Fibroblast of upper back skin (primary cell): ENCODE measurements around the gene RBAK.
A peak's percentile ranks its signal among the peaks of the same experiment; 100 is the strongest.
"Not testable (repeated sequence)": the region's sequence is repeated elsewhere in the genome, so short reads cannot be mapped to it uniquely, and the experiment has no call there.

Experiments
- DNase-seq: peaks from one replicate; pipeline ENCODE4 v3.0.0-alpha.2; 2013

The RBAK gene

DNA sequence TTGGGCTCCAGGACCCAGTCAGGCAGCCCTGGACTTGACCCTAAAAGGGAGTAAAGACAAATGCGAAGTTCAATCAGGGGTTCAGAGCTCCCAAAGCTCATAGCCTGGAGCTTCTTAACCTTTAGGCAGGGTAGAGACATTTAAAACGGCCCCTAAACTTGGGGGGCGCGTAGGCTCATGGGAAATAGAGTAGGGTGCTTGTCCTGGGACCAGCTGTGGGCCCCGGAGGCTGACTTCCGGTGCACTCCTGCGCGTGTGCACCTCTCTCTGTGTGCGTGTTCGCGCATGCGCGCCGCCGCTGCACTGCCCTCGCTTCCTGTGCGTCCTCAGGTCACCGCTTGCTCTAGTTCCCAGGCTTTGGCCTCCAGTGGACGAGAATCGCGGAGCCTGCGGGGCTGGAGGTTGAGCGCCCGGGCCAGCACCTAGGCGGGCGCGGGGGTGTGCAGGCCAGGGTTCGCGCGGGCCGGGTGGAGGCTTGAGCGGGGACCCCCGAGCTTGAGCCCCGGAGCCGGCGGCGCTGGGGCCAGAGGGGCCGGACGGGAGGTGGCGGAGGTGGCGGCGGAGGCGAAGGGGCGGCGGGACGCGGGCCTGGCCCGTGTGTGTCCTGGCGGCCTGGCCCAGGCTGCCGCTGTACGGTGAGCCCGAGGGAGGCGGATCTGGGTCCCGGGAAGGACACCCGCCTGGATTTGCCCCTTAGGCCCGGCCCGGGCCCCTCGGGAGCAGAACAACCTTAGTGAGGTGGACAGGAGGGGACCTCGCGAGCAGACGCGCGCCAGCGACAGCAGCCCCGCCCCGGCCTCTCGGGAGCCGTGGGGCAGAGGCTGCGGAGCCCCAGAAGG, at the start of gene RBAK:
TSS of gene RBAK (plus strand) at position 303 of the 839 bp plus-strand sequence. CDS start 2,217 bp downstream, outside the sequence.
- DNase-seq: peak; percentile 95

DNA sequence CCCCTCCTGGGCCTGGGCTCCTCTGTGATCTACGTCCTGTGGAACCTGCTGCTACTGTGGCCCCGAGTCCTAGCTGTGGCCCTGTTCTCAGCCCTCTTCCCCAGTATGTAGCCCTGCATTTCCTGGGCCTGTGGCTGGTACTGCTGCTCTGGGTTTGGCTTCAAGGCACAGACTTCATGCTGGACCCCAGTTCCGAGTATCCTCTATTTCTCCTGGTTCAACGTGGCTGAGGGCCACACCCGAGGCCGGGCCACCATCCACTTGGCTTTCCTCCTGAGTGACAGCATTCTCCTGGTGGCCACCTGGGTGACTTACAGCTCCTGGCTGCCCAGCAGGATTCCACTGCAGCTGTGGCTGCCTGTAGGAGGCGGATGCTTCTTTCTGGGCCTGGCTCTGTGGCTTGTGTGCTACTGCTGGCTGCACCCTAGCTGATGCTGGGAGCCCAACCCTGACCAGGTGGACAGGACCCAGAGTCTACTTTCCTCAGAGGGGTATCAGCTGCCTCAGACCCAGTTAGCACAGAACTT, 48.9 kb upstream of the RBAK start:
- no peak for DNase-seq

DNA sequence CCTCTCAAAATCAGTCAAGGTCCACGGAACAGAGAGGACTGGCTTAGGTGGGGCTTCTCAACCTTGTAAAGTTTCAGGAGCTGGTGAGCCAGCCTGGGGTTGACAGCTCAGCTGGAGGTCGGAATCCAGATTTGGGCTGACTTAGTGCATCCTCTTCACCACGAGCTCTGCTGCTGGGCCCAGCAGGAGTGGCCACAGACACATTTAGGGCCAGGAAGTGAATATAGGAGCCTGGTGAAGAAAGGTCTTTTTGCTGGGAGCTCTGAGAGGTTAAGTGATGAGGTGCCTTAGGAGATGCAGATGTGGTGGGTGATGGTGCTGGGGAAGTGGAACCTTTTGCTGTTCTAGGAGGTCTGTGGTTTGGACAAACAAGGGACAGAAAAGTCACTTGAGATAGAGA, 47.4 kb upstream of the RBAK start:
- no peak for DNase-seq

DNA sequence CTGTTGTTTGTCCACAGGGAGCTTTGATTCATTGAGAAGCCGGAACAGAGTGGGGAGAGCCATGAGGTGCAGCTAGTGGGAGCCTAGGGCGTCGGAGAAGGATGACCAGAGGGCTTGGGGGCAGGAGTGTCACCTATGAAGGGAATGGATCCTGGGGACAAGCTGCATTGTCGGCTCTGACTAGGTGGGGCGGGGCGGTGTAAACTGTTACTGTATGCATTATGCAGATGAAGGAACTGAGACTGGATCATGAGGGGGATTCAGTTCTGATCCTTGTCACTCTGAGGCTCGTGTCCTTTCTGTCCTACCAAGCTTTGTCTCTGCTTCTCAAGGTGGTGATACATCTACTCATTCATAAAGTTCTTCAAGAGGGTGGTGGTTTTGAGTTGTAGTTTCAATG, 46.8 kb upstream of the RBAK start:
- no peak for DNase-seq

DNA sequence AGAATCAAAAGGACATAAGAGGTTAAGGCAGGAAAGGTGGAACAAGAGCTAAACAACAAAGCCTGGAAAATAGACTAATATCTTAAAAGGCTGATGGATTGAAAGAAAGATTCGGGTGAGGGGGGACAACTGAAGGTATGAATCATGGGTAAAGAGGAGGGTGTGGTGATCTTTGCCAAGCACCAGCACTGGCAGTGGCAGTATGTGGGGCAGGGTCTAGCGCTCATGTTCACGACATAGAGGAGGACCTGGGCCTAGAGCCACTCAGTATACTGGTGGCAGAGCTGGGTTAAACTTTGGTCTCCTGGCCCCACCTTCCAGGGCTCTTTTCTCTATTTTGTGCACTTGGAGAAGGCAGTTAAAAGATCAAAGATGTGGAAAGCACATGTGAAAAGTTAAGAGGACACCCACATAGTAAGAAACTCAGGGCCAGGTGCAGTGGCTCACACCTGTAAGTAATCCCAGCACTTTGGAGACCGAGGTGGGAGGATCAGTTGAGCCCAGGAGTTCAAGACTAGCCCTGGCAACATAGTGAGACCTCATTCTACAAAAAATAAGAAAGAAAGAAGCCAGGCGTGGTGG, 46.2 kb upstream of the RBAK start:
- no peak for DNase-seq

DNA sequence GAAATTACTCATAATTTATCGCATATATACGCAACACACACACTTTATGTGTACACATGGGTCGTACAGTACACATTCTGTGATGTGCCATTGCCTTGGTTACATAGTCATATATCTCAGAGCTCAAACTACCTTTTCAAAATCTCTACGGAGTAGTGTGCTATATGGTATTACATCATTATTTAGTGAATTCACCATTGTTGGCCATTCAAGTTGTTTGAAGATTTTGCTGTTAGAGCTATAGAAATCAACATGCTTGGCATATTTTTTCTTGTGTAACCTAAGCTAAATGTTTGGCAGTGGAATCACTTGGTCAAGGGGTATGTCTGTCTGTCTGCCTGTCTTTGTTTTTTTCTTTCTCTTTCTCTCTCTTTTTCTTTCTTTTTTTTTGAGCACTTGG, 44.7 kb upstream of the RBAK start:
- DNase-seq: no peak

DNA sequence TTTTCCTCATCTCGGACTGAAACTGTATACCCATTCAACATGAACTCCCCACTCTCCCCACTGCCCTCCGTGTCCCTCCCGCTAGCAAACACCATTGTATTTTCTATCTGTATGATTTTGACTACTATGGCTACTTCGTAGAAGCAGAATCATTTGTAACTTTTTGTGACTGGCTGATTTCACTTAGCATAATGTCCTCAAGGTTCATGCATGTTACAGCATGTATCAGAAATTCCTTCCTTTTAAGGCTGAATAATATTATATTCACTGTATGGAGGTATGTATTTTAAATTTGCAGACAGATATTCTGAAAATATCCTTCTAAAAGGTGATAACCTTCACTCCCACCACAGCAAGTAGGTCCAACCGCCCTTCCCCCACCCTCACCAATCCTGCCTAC, 43.7 kb upstream of the RBAK start:
- no peak for DNase-seq

DNA sequence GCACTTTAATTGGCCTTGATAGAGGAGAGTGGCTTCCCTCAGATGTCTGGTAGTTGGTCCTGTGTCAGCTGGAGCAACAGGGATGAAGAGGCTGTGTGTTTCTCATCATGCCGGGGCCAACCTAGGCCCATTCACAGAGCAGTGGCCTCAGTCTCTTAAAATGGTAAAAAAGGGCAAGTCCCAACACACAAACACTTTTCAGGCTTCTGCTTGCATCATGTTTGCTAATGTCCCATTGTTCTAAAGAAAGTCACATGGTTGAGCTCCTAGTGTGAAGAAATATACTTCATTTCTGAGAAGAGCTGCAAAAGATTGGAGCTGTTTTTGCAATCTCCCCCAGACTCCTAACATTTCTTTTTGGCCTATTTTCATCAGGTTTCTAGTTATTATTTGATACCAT, 40.6 kb upstream of the RBAK start:
- no peak for DNase-seq

DNA sequence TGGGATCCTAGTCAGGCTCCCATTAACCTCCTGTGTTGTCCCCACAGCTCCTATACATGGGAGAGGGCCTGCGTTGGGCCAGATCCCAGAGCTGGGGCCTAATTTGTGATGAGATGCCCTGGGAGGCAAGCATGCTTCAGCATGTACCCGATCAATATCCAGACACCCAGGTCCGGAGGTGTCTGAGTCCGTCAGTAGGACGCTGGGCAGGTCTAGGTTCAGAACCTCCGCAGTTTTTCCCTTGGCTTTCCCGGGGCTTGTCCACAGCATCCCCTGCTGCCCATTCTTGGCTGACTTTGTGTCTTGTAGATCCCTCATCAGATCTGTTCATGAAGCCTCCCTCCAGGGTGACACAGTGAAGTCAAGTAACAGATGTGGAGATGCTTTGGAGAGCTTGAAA, 32.7 kb upstream of the RBAK start:
- no peak for DNase-seq

DNA sequence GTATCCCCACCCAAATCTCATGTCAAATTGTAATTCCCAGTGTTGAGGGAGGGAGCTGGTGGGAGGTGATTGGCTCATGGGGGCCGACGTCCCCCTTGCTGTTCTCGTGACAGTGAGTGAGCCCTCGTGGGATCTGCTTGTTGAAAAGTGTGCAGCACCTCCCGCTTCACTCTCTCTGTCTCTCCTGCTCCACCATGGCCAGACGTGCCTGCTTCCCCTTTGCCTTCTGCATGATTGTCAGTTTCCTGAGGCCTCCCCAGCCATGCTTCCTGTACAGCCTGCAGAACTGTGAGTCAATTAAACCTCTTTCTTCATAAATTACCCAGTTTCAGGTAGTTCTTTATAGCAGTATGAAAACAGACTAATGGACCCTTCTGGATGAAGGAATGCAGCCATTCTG, 29.7 kb upstream of the RBAK start:
- not testable (repeated sequence) for DNase-seq

DNA sequence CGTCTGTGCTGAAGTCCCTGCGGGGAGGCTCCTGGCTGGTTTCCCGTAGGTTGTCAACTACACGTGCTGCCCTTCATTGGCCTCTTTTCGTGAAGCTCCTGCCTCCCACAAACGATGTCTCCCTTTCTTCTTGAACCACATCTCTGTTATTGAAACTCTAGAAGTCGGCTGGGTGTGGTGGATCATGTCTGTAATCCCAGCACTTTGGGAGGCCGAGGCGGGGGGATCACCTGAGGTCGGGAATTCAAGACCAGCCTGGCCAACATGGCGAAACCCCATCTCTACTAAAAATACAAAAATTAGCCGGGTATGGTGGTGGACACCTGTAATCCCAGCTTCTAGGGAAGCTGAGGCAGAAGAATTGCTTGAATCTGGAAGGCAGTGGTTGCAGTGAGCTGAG, 28.0 kb upstream of the RBAK start:
- DNase-seq: not testable (repeated sequence)

DNA sequence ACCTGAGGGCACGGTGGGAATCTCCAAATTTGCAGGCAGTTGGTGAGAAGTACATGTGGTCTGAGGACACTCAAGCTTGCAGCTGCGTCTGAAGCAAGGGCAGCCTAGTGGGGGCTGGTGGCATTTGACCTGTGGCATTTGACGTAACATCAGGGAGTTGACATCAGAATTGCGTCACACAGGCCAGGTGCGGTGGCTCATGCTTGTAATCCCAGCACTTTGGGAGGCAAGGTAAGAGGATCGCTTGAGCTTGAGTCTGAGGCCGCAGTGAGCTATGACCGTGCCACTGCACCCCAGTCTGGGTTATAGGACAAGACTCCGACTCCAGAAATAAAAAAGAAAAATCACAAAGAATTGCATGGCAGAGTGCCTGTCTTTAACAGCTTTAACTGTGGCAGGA, 25.6 kb upstream of the RBAK start:
- no peak for DNase-seq

DNA sequence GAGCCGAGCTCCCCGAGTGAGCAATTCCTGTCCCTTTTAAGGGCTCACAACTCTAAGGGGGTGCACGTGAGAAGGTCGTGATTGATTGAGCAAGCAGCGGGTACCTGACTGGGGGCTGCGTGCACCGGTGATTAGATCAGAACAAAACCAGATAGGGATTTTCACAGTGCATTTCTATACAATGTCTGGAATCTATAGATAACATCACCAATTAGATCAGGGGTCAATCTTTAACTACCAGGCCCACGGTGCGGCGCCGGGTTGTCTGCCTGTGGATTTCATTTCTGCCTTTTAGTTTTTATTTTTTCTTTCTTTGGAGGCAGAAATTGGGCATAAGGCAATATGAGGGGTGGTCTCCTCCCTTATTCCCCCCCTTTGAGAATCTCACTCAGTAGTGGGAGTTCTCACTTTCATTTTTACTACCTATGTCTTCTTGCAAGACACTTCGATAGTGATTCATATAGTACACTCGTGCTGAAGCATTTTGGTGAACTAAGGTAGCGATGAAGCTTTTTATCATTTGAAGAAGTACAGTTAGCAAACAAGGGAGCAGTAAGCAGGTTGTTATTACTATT, 24.6 kb upstream of the RBAK start:
- DNase-seq: not testable (repeated sequence)

DNA sequence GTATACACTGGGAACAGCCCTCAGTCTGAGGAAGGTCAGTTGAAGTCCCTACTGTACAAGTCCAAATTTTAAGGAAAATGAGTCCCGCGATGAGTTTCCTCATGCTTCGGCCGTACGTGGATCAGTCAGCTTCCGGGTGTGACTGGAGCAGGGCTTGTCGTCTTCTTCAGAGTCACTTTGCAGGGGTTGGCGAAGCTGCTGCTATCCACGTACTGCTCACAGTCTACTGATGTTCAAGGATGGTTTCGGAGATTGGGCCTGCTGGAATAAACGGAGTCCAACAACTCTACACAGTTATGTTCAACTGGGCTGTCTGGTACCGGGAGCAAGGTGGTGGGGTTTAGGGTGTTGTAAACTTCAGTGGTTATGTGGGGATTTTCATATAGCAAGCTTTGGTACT, 22.0 kb upstream of the RBAK start:
- not testable (repeated sequence) for DNase-seq

DNA sequence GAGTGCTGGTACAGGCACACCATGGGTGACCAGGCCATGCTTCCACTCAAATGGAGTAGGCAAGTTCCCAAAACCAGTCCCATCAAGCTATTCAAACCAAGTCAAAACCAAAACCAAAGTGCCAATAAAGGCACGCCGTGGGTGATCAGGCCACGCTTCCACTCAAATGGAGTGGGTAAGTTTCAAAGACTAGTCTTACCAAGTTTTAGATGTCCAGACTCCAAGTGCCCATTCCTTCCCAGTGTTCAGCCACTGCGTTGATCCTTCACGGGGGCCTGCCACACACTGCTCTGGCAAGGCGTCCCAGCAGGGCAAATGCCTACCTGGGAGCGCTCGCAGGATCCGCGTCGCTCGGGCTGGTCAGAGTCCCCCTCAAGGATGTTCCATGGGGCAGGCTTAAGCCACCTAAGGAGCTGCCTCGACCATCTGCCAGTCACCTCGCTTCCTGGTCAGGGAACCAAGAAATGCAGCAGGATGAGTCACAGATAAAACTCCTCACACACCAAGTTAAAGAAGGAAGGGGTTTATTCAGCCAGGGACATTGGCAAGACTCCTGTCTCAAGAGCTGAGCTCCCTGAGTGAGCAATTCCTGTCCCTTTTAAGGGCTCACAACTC, 17.8 kb upstream of the RBAK start:
- peak; percentile 25 for DNase-seq

DNA sequence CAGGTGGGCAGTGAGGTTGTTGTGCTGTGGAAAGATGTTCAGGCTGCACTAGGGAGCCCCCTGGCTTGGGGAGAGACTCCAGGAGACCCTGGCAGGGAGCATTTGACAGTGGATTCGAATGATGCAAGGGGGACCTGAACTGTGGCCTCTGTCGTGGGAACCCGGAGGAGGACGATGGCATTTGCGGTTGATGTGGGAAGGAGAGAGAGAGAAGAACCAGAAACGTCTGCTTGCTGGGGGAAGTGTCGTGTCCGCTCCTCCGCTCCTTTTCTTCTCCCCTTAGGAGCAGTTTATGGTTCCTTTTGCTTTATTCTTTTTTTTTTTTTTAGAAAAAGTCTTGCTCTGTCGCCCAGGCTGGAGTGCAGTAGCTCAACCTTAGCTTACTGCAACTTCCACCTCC, 12.5 kb upstream of the RBAK start:
- DNase-seq: not testable (repeated sequence)

DNA sequence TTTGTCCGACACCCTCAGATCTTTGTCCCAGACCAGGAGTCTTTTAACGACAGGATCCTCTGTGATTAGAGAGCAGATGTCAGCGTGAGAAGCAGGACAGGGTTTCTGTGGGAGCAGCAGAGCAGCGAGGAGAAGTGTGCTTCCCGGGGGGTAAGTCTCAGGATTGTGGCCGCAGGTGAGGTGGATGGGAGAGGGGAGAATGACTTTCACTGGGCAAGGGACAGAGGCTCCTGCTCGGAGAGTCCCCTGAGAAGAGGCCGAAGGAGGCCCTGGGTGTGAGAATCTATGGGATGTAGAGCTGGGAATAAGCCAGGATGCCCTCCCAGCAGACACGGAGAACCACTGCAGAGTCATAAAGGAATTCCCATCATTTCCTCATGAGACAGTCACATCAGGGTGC, 10.4 kb upstream of the RBAK start:
- no peak for DNase-seq

DNA sequence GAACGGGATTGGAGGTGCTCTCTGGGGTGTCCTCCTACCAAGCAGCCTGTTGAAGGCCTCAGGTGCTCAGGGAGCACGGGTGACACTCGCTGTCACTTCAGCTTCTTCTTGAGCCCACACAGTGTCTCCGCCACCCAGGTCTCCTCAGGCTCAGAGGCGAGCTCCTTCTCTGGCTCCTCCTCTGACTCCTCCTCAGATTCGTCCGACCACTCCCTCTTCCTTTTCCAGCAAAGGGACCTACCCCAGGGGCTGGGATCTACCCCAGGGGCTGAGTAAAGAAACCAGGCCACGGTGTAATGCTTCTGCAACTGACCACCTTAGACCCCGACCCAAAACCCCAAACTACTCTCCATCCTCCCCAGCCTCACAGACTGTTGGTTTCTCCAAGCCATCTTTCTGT, 9.2 kb upstream of the RBAK start:
- no peak for DNase-seq

DNA sequence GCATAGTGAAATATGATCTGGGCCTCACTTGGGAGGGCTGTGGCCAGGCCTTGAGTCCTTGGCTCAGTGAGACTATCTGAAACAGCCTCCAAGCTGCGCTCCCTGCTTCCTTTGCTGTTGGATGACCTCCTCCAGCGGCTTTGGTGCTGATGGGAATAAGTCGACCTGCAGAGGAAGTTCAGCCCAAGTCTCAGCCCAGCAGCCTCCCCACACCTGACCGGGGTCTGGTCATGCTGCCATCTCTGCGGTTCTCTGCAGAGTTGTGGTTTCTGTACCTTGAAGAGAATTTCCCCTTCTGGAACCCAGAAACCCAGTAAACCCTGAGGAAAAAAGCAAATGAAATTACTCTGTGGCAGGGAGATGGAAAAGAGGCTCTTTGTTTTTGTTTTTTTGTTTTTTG, 4.6 kb upstream of the RBAK start:
- no peak for DNase-seq

DNA sequence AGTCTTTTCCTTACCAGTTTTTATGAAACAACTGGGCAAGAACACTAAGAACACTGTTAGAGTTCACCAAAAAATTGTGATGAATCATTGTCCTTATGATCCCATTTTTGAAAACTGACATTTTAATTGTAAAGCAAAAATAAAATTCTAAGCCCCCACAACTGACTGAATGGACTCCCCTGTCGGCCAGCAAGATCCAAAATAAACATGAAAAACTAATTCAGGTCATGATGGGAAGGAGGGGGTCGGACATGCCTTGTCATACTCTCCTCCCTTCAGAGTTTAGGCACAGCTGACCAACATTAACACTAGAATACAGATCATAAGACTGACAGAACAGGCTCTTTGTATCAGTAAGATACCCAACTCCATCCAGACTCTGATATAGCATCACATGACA, 2.0 kb upstream of the RBAK start:
- no peak for DNase-seq

DNA sequence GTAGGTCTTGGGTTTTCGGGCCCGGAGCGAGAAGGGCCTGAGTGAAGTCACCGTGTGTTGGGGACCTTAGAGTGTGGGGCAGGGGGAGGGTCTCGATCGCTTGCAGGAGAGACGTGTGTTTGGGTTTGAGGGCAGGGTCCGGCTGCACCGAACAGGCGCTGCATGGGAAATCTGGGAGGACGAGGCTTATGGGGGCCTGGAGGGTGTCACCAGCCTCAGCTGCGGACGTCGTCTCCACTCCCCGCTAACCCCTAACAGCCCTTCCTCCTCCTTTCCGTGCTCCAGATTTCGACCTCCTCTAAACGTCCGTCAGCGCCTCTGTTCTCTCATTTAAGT, 705 bp downstream of the RBAK start:
- not testable (repeated sequence) for DNase-seq

DNA sequence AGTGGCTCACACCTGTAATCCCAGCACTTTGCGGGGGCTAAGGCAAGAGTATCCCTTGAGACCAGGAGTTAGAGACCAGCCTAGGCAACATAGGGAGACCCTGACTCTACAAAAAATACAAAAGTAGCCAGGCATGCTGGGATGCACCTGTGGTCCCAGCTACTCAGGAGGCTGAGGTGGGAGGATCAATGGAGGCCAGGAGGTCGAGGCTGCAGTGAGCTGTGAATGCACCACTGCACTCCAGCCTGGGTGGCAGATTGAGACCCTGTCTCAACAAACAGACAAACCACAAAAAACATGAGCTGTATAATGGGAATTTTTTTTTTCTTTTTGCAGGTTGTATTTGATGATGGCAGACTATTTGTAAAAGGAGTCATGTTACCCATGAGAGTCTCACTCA, 1.5 kb downstream of the RBAK start:
- DNase-seq: not testable (repeated sequence)

DNA sequence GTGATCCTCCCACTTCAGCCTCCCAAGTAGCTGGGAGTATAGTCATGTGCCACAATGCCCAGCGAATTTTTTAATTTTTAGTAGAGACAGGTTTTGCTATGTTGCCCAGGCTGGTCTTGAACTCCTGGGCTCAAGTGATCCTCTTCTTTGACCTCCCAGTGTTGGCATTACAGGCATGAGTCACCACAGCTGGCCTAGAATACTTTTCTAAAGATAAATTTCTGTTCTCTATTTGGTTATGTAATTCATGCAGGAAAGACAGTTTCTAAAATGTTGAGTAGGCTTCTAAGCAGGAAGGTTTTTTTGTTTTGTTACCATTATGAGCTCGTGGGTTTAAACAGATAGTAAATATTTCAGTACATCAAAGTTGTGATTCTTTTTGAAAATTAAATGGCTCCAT, 5.0 kb downstream of the RBAK start:
- DNase-seq: no peak

DNA sequence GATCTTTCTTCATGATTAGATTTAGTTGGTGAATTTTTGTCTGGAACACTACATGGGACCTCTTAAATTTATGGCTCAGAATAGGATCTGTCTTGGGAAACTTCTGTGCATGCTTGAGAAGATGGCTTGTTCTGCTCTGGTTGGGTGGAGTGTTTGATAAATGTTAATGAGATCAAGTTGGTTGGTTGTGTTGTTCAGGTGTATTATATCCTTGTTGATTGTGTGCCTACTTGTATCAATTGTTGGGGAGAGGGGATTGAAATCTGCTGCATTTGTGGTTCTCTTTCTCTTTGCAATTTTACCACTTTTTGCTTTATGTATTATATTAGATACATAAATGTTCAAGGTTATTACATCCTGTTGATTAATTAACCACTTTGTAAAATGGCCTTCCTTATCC, 6.1 kb downstream of the RBAK start:
- not testable (repeated sequence) for DNase-seq
